Heart right ventricle (tissue), 16 donors: ENCODE results near the gene AFF1. TPM values are rescaled to one million over a fixed set of nuclear protein-coding genes. Genes with fewer than 3 reads are reported as not detected.

ENCODE experiments used
- ATAC-seq, 8 donors: fragments of 200-7000 bp; cut with Tn5 transposase; one replicate each; pipeline ENCODE4 v1.9.1; 2020; ENCODE audit warnings: mild to moderate bottlenecking in 8 of 8, moderate library complexity in 8 of 8, moderate number of reproducible peaks in 1 of 8
- DNase-seq, 2 donors: peaks; one replicate each; pipeline ENCODE4 v3.0.0-alpha.2; 2020
- H3K27ac ChIP-seq, 10 donors: fragments of 200-600 bp; sonication (generic) in 2 of 10; one replicate each; pipeline versions ENCODE4 v1.5.0 to v1.8.0; 2020 to 2022; ENCODE audit warnings: mild to moderate bottlenecking in 3 of 10
- H3K27me3 ChIP-seq, 7 donors: fragments of 200-600 bp; one replicate each; pipeline ENCODE4 v1.8.0; 2021 to 2022; ENCODE audit warnings: mild to moderate bottlenecking in 2 of 7
- H3K36me3 ChIP-seq, 9 donors: fragments of 200-600 bp; sonication (generic) in 1 of 9; one replicate each; pipeline versions ENCODE4 v1.5.0 to v1.8.0; 2020 to 2022; ENCODE audit warnings: mild to moderate bottlenecking in 2 of 9
- H3K4me1 ChIP-seq, 9 donors: fragments of 200-600 bp; sonication (generic) in 1 of 9; one replicate each; pipeline versions ENCODE4 v1.5.0 to v1.8.0; 2020 to 2022; ENCODE audit warnings: mild to moderate bottlenecking in 4 of 9
- H3K4me3 ChIP-seq, 10 donors: fragments of 200-600 bp; sonication (generic) in 2 of 10; one replicate each; pipeline versions ENCODE4 v1.5.0 to v1.8.0; 2020 to 2022; ENCODE audit warnings: mild to moderate bottlenecking in 7 of 10, moderate library complexity in 2 of 10
- H3K9me3 ChIP-seq, 11 donors: fragments of 200-600 bp in 10 of 11; sonication (generic) in 2 of 11; one replicate each; pipeline versions ENCODE4 v1.5.0 to v1.8.0; 2013 to 2022; ENCODE audit warnings: mild to moderate bottlenecking in 2 of 11, control low read depth in 1 of 11, moderate library complexity in 1 of 11
- CTCF ChIP-seq, 9 donors: fragments of 200-600 bp; sonication (generic) in 2 of 9; IDR thresholded peaks; one replicate each; pipeline versions ENCODE4 v1.5.0 to v1.8.0; 2021 to 2022; ENCODE audit warnings: antibody characterized with exemption in 9 of 9, mild to moderate bottlenecking in 5 of 9, moderate library complexity in 1 of 9
- WGBS, 2 donors: extraction: QIAGEN DNeasy Blood & Tissue Kit; methylation state at CpG; one replicate each; pipeline ENCODE4 v1.1.7; 2013; ENCODE audit warnings: inconsistent platforms in 1 of 2; 5-methylcytosine and 5-hydroxymethylcytosine counted together
- intact Hi-C, 10 donors: fragments of 100-400 bp; cut with DNase I; formaldehyde crosslinking; loops; one replicate each; pipeline versions ENCODE4 v1.11.1 to v1.14.2; 2022
- polyA plus RNA-seq, 2 donors: library from polyadenylated mRNA; stranded (reverse); fragments of 200-250 nt; gene quantifications; one replicate each; pipeline ENCODE4 v1.2.3, GENCODE V29; 2013
- total RNA-seq, 10 donors: library from RNA; stranded (reverse); fragmentation: NEBNext Ultra II Directional in 3 of 10; extraction: Animal tissue kit (Norgen Biotek cat#: 25700) in 3 of 10; gene quantifications; one replicate each; pipeline versions ENCODE4 v1.2.1 to v1.2.4, GENCODE V29; 2021 to 2023
- donor health status: Arrhythmogenic right ventricular cardiomyopathy.
- donor health status: ischemic (EF 13 %, LVEDD 7.1; RV severe dilation, severe dysfunction).
- donor health status: healthy with polysubstance abuse.
- donor health status: DM: no; HTN: yes; CAD: no.
- donor health status: DM: no; HTN: no; CAD: no.
- donor health status: ischemic (EF 25% LVEDD 6.9; RV normal size, moderate dysfunction).
- donor health status: ischemic (EF 25% LVEDD 5.7; RV mildly dilated, moderate dysfunction).
- donor health status: healthy.
- donor health status: DM: yes; HTN: yes; CAD: no.
- donor health status: Ischemic cardiomyopathy.
- donor health status: ischemic (EF 35%, LVEDD 5.7; RV mildly dilated, moderate dysfunction).
- donor health status: nonischemic (EF 11% LVEDD 7.7; RV severe dilation, severe dysfunction).
- donor health status: DM: yes; HTN: yes; CAD: no.
- donor health status: PGD.
- donor health status: ischemic (EF 29% LVEDD 5.4; RV normal size, mild dysfunction).
- donor health status: nonischemic (EF 23%, LVEDD 6.1; RV moderate dilation, normal function).

AFF1 gene
- total and polyA plus RNA-seq, 12 donors, result 44.4 to 90.2 (median 74.5) TPM

DNA sequence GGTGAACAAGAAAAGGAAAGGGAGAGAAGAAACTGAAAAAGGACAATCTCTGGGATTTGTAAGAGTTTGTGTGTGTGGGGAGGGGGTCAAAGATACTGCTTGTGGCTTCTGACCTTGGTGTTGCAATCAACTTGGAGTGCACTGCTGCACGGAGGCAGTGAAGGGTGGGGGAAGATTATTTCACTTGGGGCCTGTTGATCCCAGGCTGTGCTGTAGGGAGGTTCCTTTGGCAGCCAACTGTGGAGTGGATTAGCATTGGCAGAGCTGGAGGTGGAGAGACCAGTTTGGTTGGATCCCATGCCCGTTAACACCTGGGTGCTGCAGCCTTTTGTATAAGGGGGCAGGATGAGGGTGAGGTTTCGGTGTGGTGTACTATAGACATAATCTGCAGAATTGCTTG, 38.2 kb downstream of the AFF1 start:
- DNase-seq (peak; percentile 14 to 16), ATAC-seq (peak in 7 of 8 donors; percentile 53 to 87 (median 73))
- Histone ChIP-seq H3K27me3 (no peaks in the 10 kb centered on the region), H3K27ac (peak overlapping the region in 1 of 10 donors; percentile 26), H3K36me3 (no peaks in the 10 kb centered on the region), H3K4me1 (peaks cover 0 to 60% (median 34%) of the 10 kb centered on the region in 9 donors), H3K9me3 (no peaks in the 10 kb centered on the region), H3K4me3 (no peak overlapping the region)
- intact Hi-C loops, result no loop called here
- TF ChIP-seq CTCF (IDR thresholded peaks at IDR 0.05), result no peak
- 49 to 54% methylated on average over 3 of the region's 3 CpGs for WGBS, 2 donors

- no peaks in the 10 kb centered on the region for H3K27me3 ChIP-seq
- DNase-seq (no peak), ATAC-seq (no peak)
- intact Hi-C loops, result no loop called here
- 74 to 76% methylated on average over 4 of the region's 4 CpGs for WGBS, 2 donors
- H3K36me3 ChIP-seq, result no peaks in the 10 kb centered on the region
- no peak overlapping the region for H3K27ac ChIP-seq
- peaks cover 0 to 54% (median 34%) of the 10 kb centered on the region in 9 donors for H3K4me1 ChIP-seq
- H3K4me3 ChIP-seq, result no peak overlapping the region
- H3K9me3 ChIP-seq, result no peaks in the 10 kb centered on the region
- TF ChIP-seq CTCF (IDR thresholded peaks at IDR 0.05), result no peak
These were observed 38.9 kb downstream of the AFF1 start for GRCh38 chr4:86973668-86974067.

- DNase-seq (no peak), ATAC-seq (no peak)
- H3K36me3 ChIP-seq, result no peaks in the 10 kb centered on the region
- H3K27me3 ChIP-seq, result no peaks in the 10 kb centered on the region
- intact Hi-C loops, result no loop called here
- H3K9me3 ChIP-seq, result no peaks in the 10 kb centered on the region
- 75 to 79% methylated on average over 8 of the region's 8 CpGs for WGBS, 2 donors
- peaks cover 0 to 49% (median 34%) of the 10 kb centered on the region in 9 donors for H3K4me1 ChIP-seq
- no peak for TF ChIP-seq CTCF (IDR thresholded peaks at IDR 0.05)
- no peak overlapping the region for H3K27ac ChIP-seq
- H3K4me3 ChIP-seq, result no peak overlapping the region
These were observed 39.8 kb downstream of the AFF1 start for GRCh38 chr4:86974551-86974994.

GRCh38 chr4:86975927-86976326, 41.1 kb downstream of the AFF1 start:
- no peak for DNase-seq
- H3K27ac ChIP-seq, result no peak overlapping the region
- no peaks in the 10 kb centered on the region for H3K27me3 ChIP-seq
- no peak for TF ChIP-seq CTCF (IDR thresholded peaks at IDR 0.05)
- no peak overlapping the region for H3K4me3 ChIP-seq
- peaks cover 0 to 43% (median 21%) of the 10 kb centered on the region in 9 donors for H3K4me1 ChIP-seq
- H3K9me3 ChIP-seq, result no peaks in the 10 kb centered on the region
- 97 to 98% methylated on average over 2 of the region's 2 CpGs for WGBS, 2 donors
- no peaks in the 10 kb centered on the region for H3K36me3 ChIP-seq
- ATAC-seq, result no peak
- intact Hi-C loops, result no loop called here
